Ishikawa (cell line): Measurements from ENCODE around the gene DUSP22.

Experiments
- CEBPB ChIP-seq: IDR thresholded peaks from 2 replicates; pipeline ENCODE4 v1.6.1; 2012
- CREB1 ChIP-seq: IDR thresholded peaks from 2 replicates; pipeline ENCODE4 v1.6.1; 2012; ENCODE audit warnings: low read depth
- EGR1 ChIP-seq: IDR thresholded peaks from 2 replicates; pipeline ENCODE4 v1.6.1; 2012
- EP300 ChIP-seq: IDR thresholded peaks from 2 replicates; pipeline ENCODE4 v1.6.1; 2012; ENCODE audit warnings: borderline replicate concordance
- FOXM1 ChIP-seq: IDR thresholded peaks from 2 replicates; pipeline ENCODE4 v1.6.1; 2012; ENCODE audit warnings: low read depth, borderline replicate concordance
- NFIC ChIP-seq: IDR thresholded peaks from 2 replicates; pipeline ENCODE4 v1.6.1; 2012
- RAD21 ChIP-seq: IDR thresholded peaks from 2 replicates; pipeline ENCODE4 v1.6.1; 2012; ENCODE audit warnings: low read depth
- TAF1 ChIP-seq: IDR thresholded peaks from 2 replicates; pipeline ENCODE4 v1.6.1; 2012; ENCODE audit warnings: low read depth, mild to moderate bottlenecking
- TCF12 ChIP-seq: IDR thresholded peaks from 2 replicates; pipeline ENCODE4 v1.6.1; 2012; ENCODE audit warnings: low read depth
- TEAD4 ChIP-seq: IDR thresholded peaks from 2 replicates; pipeline ENCODE4 v1.6.1; 2012
- YY1 ChIP-seq: IDR thresholded peaks from 2 replicates; pipeline ENCODE4 v1.6.1; 2012; ENCODE audit warnings: low read depth
- ZBTB7A ChIP-seq: IDR thresholded peaks from 2 replicates; pipeline ENCODE4 v1.6.1; 2012; ENCODE audit warnings: low read depth
- TF ChIP-seq, protein P1 (sequence below): IDR thresholded peaks from 2 replicates; pipeline ENCODE4 v1.6.1; 2012; ENCODE audit warnings: low read depth, mild to moderate bottlenecking
- TF ChIP-seq, protein P2 (sequence below): IDR thresholded peaks from 2 replicates; pipeline ENCODE4 v1.6.1; 2012
- TF ChIP-seq, protein P3 (sequence below): IDR thresholded peaks from 2 replicates; pipeline ENCODE4 v1.6.1; 2012

DUSP22 gene

DNA sequence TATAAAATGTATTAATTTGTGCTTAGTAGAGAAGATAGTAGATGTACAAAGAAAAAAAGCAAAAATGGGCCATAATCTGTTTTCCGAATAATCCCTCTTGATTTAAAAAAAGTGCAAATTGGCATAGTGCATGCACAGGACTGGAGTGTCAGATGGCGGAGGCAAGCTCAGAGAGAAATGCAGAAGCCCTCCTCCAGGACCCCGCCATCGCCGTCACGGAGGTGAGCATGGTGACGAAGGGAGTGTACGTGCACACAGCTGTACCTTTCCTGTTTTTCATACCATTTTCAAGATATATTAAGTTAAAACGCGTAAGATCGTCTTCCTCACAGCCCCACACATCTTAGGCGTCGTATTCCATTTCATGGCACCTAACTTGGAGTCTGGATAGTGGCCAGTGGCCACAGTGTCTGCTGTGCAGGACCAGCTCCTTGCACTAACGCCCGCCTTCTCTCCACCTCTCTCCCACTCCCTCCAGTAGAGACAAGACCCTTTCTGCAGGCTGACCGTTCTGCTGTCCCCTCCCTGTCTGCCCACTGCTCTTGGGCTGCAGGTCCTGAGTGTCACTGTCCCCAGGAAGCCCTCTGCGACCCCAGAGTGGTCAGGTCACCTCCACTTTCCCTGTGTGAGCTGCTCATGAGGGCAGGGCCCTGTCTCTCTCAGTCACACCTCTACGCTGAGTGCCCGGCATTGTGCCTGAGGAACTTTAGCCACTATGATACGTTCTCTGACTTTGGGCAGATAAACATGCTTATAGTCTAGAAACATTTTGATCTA lies 9.8 kb downstream of the DUSP22 start:
- TF ChIP-seq, protein P1, sequence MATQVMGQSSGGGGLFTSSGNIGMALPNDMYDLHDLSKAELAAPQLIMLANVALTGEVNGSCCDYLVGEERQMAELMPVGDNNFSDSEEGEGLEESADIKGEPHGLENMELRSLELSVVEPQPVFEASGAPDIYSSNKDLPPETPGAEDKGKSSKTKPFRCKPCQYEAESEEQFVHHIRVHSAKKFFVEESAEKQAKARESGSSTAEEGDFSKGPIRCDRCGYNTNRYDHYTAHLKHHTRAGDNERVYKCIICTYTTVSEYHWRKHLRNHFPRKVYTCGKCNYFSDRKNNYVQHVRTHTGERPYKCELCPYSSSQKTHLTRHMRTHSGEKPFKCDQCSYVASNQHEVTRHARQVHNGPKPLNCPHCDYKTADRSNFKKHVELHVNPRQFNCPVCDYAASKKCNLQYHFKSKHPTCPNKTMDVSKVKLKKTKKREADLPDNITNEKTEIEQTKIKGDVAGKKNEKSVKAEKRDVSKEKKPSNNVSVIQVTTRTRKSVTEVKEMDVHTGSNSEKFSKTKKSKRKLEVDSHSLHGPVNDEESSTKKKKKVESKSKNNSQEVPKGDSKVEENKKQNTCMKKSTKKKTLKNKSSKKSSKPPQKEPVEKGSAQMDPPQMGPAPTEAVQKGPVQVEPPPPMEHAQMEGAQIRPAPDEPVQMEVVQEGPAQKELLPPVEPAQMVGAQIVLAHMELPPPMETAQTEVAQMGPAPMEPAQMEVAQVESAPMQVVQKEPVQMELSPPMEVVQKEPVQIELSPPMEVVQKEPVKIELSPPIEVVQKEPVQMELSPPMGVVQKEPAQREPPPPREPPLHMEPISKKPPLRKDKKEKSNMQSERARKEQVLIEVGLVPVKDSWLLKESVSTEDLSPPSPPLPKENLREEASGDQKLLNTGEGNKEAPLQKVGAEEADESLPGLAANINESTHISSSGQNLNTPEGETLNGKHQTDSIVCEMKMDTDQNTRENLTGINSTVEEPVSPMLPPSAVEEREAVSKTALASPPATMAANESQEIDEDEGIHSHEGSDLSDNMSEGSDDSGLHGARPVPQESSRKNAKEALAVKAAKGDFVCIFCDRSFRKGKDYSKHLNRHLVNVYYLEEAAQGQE, result no peak
- no peak for TF ChIP-seq CEBPB
- TF ChIP-seq, protein P2, sequence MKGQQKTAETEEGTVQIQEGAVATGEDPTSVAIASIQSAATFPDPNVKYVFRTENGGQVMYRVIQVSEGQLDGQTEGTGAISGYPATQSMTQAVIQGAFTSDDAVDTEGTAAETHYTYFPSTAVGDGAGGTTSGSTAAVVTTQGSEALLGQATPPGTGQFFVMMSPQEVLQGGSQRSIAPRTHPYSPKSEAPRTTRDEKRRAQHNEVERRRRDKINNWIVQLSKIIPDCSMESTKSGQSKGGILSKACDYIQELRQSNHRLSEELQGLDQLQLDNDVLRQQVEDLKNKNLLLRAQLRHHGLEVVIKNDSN, result no peak
- no peak for TF ChIP-seq EP300
- TF ChIP-seq TCF12, result no peak
- no peak for TF ChIP-seq RAD21
- TF ChIP-seq FOXM1, result no peak
- TF ChIP-seq EGR1, result no peak
- no peak for TF ChIP-seq YY1
- TF ChIP-seq CREB1, result no peak
- no peak for TF ChIP-seq TAF1
- TF ChIP-seq NFIC, result no peak
- TF ChIP-seq ZBTB7A, result no peak
- TF ChIP-seq, protein P3, sequence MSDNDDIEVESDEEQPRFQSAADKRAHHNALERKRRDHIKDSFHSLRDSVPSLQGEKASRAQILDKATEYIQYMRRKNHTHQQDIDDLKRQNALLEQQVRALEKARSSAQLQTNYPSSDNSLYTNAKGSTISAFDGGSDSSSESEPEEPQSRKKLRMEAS, result no peak
- no peak for TF ChIP-seq TEAD4

DNA sequence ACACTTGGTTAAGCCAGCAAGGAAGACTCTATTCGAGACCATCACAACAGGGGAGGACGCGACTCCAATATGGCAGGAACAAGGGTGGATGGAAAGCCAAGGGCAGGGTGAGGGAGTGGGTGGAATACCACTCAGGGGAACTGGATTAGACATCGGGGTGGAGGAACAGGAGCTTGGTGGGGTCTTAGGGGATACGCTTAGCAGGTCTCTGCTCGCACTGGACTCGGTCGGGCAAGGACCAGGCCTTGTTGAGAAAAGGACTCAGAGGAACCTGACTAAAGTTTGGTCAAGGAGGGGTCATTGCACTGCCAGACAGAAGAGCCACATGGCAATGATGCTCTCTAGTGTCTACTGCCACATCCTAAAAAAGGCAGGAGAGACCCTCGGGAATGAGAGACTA lies 10.5 kb downstream of the DUSP22 start:
- TF ChIP-seq RAD21 (no peak), EP300 (no peak), TEAD4 (no peak), TCF12 (no peak), TAF1 (no peak), CEBPB (no peak), EGR1 (no peak), NFIC (no peak)
- TF ChIP-seq, protein P3, result no peak

DNA sequence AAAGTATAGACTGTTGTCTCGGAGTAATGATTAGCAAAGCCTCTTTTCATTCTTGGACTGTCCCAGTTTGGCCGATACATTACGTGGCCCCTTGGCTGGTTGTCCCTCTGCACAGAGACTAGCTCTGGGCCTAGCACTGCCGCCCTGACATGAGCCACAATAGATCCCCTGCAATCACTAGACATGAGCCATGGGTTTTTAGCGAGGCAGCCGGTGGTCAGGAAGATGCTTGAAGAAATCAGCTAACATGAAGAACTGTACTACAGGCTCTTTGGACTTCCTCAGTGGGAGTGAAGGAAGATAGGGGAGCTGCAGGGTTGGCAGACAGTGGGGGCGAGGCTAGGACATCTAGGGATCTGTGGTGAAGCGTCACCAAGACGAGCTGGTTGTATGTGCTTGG lies 11.0 kb downstream of the DUSP22 start:
- TF ChIP-seq NFIC, result no peak
- no peak for TF ChIP-seq RAD21

DNA sequence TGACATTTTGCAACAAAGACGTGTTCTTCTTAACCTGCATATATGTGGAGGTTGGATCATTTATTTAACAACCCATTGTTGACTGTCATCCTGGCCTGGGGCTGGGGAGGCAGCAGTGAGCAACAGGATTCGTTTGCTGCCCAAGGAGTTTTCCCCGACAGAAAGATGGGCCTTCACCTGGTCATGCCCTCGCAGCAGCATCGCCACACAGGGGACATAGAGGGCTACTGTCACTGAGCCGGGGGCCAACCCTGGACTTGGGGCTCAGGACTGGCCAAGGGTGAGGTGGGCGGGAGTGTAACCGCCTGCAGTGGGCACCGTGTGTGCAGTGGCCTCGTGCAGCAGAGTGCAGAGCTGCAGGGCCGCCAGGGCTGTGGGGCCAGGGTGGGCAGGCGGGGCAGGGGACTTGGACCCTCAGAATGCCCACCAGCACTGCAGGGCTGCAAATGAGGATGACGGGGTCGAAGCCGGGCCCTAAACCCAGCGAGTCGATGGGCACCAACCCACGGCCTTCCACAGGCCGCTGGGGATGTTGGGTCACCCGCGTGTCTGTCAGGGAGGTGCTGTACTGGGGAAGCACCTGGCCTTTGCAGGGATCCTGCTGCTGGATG lies 11.8 kb downstream of the DUSP22 start:
- TF ChIP-seq TAF1 (no peak), TCF12 (no peak), CEBPB (no peak), YY1 (no peak), TEAD4 (no peak), RAD21 (no peak), EGR1 (no peak)
- TF ChIP-seq, protein P3, result no peak

DNA sequence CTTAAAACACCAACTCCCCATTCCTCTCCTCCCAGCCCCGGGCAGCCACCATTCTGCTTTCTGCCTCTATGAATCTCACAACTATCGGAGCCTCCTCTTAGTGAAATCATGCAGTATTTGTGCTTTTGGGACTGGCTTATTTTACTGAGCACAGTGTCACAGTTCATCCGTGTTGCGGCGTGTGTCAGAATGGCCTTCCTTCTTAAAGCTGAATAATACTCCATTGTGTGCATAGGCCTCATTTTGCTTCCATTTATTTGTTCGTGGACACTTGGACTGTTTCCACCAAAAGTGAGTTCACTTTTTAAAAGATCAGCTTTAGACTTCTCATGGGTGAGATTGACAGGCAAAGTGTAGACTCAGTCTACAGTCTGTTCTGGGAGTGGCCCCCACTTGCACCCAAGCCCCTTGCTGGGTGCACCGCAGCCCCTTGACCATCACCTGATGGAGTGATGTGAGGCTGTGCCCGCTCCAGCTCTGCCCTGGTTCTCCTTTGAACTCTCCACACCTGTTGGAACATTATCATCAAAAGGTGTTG lies 12.6 kb downstream of the DUSP22 start:
- TF ChIP-seq CEBPB, result no peak
- TF ChIP-seq ZBTB7A, result no peak
- no peak for TF ChIP-seq RAD21

DNA sequence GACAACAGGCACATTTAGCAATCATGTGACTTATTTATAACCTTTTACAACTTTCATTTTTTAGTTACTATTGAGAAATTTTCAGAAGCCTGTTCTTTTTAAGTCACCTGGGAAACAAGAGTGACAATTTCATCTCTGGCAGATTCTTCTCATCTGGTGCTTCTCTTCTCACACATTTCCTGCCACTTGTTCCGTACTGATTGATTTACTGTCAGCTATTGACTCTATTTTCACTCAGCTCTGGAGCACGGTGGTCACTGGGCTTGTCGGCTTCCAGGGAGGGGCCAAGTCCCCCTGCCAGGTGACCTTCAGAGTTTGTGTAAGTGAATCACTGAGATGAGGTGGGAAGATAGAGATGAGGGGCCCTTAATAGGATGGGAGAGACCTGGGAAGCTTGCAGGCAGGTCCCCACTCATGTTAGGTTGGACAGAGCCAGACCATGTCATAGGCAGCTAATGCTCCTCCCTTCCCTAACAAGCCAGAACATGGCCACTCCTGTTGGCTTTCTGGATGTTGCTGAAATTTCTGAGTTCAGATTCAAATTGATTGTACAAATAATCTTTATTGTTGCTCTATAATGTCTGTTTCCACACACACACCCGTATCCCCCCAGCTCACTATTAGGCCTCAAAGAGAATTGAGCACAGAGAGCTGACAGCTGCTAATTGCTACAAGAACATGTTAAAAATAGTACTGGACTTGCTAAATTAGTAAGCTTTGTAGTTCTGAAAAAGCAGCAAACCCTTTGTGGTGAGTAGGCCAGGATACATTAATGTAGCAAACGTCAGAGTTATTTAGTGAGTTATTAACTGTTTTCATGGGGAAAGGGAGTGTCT lies 13.3 kb downstream of the DUSP22 start:
- TF ChIP-seq CREB1, result no peak
- no peak for TF ChIP-seq NFIC
- TF ChIP-seq, protein P3, result no peak
- no peak for TF ChIP-seq CEBPB
- TF ChIP-seq RAD21, result no peak
- no peak for TF ChIP-seq EGR1
- no peak for TF ChIP-seq FOXM1
- TF ChIP-seq, protein P2, result no peak
- TF ChIP-seq YY1, result no peak
- TF ChIP-seq TAF1, result no peak
- TF ChIP-seq, protein P1, result no peak
- no peak for TF ChIP-seq ZBTB7A
- no peak for TF ChIP-seq EP300
- TF ChIP-seq TCF12, result no peak
- TF ChIP-seq TEAD4, result no peak
